OCI-LY7 (cell line): ENCODE results near the gene ZNF423.

Experiments
- EZH2phosphoT487 ChIP-seq: fragments of 200-600 bp; sonication (generic); IDR thresholded peaks from 2 replicates; pipeline ENCODE4 v1.6.1; 2018; ENCODE audit warnings: low read depth, borderline replicate concordance, mild to moderate bottlenecking, mixed run types, antibody characterized with exemption, low read length, moderate library complexity, mixed read lengths
- TF ChIP-seq, protein P1 (sequence below): fragments of 200-600 bp; sonication (generic); conservative IDR thresholded peaks from 2 replicates; pipeline ENCODE4 v1.5.1; 2014; ENCODE audit warnings: mild to moderate bottlenecking, antibody characterized with exemption, low read length, moderate library complexity, mixed read lengths

DNA sequence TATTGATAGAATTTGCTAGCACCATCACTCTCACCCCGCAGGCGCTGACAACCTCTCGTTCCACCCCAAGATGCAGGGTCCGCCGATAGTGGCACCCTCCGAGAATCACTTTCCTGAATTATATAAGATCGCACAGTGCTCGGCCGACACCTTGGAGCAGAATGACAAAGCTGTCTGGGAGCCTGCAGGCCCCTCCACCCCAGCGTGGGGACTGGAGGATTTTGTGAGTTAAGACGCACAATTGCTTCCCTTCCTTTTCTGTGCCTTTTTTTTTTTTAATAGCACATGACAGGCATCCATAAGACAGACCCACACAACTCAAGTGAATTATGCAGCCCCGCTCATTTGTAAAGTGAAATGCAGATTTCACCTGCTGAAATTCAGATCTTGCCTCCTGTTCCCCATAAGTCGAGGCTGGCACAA, 327.0 kb downstream of the ZNF423 start:
- TF ChIP-seq, protein P1, sequence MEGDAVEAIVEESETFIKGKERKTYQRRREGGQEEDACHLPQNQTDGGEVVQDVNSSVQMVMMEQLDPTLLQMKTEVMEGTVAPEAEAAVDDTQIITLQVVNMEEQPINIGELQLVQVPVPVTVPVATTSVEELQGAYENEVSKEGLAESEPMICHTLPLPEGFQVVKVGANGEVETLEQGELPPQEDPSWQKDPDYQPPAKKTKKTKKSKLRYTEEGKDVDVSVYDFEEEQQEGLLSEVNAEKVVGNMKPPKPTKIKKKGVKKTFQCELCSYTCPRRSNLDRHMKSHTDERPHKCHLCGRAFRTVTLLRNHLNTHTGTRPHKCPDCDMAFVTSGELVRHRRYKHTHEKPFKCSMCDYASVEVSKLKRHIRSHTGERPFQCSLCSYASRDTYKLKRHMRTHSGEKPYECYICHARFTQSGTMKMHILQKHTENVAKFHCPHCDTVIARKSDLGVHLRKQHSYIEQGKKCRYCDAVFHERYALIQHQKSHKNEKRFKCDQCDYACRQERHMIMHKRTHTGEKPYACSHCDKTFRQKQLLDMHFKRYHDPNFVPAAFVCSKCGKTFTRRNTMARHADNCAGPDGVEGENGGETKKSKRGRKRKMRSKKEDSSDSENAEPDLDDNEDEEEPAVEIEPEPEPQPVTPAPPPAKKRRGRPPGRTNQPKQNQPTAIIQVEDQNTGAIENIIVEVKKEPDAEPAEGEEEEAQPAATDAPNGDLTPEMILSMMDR, result no peak
- no peak for TF ChIP-seq EZH2phosphoT487
